Pulmonary artery endothelial cell (primary cell): ENCODE data around the gene TTC6. TPM values are rescaled to one million over a fixed set of nuclear protein-coding genes. Genes with fewer than 3 reads are reported as not detected.

Source experiments
- DNase-seq: peaks from one replicate; pipeline ENCODE4 v3.0.0-alpha.2; 2011; ENCODE audit warnings: low read depth, low spot score
- total RNA-seq: library from RNA; depleted of rRNA; stranded (reverse); fragments of >200 nt; gene quantifications from 2 replicates; pipeline ENCODE4 v1.2.3, GENCODE V29; 2014

Gene TTC6
- total RNA-seq, 1 donor from 2014 or later: under 0.01 TPM

DNA sequence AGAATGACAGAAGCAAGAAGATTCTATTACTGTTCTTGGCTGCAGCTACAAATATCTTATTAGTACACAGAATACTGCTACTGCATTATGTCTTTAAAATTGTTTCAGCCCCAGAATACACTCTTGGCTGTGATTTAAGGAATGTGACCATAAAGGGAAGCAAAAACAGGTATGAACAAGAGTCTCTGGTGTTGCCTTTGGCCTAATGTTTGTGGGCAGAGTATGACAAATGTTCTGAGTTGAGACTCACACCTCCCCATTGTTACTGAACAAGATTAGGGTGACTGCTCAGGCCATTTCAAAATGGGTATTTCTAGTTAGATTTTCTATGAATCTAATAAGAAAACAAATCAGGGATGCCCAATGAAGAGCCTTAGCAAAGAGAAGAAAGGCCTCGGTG is 28.5 kb downstream of the TTC6 start:
- no peak for DNase-seq

DNA sequence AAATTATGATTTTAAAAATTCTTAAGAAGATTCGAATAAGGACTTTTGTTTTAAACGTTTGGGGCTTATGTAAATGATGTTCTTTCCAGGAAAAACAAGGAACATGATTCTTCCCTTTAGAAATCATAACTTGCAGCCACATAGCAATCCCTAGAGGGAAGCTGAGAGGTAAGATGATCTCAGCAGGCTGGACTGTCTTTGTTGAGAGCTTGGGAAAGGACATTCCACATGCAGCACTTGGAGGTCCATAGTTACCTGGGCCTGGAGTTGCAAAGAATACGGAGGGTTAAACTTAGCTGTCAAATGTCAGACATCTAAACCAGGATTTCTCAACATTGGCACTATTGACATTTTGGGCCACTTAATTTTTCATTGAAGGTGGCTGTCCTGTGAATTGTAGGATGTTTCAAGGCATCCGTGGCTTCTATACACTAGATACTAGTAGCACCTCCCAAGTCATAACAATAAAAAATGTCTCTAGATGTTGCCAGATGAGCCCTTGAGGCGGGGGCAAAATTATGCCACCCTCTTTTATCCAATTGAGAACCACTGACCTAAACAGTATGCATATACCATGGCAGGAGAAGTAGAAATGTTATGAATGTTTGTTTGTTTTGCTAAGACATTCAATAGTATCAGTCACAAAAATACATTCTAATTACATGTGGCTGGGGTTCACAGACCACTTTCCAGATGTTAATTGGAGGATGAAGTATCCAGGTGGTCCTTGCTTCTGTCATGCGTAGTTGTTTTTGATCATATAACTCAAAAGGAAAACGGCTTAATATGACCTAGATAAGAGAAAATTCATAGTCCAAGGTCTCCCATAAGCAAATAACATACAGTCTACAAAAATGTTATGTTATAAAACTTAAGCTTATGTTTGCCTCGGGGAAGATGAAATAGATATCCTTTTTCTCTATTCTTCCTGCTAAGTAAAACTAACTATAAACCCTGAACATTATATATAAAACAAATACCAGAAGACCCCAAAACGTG is 30.5 kb downstream of the TTC6 start:
- DNase-seq: no peak

DNA sequence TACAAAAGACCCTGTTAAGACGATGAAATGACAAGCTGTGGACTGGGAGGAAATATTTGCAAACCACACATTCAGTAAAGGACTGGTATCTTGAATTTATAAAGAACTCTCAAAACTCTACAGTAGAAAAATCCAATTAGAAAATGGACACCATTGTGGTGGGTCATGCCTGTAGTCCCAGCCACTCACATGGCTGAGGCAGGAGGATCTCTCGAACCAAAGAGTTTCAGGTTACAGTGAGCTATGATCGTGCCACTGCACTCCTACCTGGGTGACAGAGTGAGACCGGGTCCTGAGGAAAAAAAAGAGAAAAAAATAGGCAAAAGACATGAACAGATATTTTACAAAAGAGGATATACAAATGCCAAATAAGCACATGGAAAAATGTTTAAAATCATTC is 41.9 kb downstream of the TTC6 start:
- DNase-seq: no peak

DNA sequence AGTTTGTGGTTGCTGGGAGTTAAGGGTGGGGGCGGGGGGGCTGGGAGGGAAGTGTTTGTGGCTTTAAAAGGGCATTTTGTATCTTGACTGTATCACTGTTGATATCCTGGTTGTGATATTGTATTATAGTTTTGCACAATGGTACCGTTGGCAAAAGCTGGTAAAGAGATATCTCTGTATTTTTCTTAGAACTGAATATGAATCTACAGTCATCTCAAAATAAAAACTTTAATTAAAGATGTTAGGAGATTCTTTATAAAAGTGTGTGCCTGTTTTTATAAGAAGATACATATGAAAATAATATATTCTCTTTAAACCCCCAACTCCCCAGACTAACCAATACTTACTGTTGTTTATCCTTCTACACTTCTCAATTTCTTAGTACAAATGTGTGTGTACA is 43.2 kb downstream of the TTC6 start:
- DNase-seq: no peak

DNA sequence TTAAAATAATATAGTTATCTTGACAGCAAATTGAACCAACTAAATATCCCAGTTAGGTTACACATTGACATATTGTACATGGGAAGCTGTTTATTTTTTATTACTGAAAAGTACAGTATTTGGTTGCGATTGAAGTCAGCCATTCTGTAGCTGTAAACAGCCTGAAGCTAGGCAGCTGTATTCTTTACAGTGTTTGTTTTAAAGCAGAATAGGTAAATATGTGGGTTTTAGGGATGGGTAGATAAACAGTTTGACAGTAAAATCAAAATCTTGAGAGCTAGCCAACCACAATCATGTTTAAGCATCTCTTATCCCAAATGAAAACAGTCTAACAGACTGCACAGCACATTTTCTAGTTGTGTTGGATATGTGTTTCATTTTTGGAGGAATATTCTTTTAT is 45.7 kb downstream of the TTC6 start:
- no peak for DNase-seq

DNA sequence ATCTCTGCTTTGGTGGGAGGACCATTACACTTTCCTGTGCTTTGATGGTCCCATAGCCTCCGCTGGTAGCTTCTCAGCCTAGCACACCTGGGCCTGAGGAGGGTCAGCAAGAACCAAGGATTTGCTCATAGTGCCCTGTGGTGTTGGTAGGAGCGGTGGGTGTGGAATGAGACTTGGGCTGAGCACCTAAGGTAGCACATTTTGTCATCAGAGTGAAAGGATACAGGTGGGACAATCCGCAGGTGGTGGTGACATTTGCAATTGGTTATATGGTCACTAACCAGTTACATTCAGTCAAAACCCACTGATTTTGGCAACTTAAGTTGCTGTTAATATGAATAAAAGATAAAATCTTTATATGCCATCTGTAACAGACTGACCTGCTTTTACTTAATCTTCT is 46.7 kb downstream of the TTC6 start:
- DNase-seq: no peak

DNA sequence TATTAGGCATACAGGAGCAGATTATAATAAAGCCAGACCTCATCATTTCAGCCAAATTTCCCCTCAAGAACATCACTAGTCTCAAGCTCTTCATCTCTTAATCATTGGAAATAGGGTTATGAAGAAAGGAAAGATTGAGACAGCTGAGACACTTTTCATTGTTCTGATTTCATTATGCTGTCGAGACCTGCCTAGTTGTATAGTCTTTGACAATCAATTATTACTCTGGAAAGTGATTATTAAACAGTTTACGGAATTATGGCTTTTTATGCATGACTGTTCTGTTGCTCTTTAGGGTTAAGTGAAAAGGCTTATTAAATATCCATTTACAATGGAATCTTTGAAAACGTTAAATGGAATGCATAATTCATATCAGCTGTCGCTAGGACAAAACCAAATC is 48.3 kb downstream of the TTC6 start:
- DNase-seq: no peak

Other genes starting within 250 kb of the TTC6 start
- 0.07 TPM in 1 of 2 replicates, not detected in the other for gene FOXA1, start 380 bp upstream of the TTC6 start, total RNA-seq